ENCODE data around the gene ASTE1.

The ASTE1 gene

GRCh38 chr3:131038326-131038725, 11.7 kb upstream of the ASTE1 start:
- Histone ChIP-seq H3K9ac (ENCODE audit: low read depth, low read length) (no peak overlapping the region), H3K9me3 (ENCODE audit: control insufficient read depth, insufficient read depth, low read length) (no peaks in the 10 kb centered on the region), H3K27me3 (ENCODE audit: control insufficient read depth, insufficient read depth, low read length) (no peaks in the 10 kb centered on the region), H3K4me1 (ENCODE audit: control insufficient read depth, insufficient read depth, low read length) (no peaks in the 10 kb centered on the region), H3K36me3 (ENCODE audit: control insufficient read depth, insufficient read depth, low read length) (no peaks in the 10 kb centered on the region), H3K4me3 (ENCODE audit: low read depth, low read length) (no peak overlapping the region)

DNA sequence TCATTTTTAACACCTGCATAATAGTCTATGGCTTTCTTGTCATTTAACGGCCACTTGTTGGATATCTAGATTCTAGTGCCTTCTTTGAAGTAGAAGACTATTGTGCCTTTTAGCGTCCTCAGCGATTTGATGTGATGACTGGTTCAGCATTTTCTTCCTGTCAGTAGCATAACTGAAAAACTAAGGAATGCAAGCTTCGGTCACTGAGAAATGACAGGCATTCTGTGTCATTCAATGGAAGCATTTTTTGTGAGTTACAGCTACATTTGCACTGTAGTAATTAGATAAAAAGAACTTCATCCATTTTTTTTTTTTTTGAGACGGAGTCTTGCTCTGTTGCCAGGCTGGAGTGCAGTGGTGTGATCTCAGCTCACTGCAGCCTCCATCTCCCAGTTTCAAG, 10.4 kb upstream of the ASTE1 start:
- no peak overlapping the region for H3K9ac ChIP-seq (ENCODE audit: low read depth, low read length)
- H3K36me3 ChIP-seq (ENCODE audit: control insufficient read depth, insufficient read depth, low read length): no peaks in the 10 kb centered on the region
- no peaks in the 10 kb centered on the region for H3K27me3 ChIP-seq (ENCODE audit: control insufficient read depth, insufficient read depth, low read length)

GRCh38 chr3:131036200-131036816, 9.7 kb upstream of the ASTE1 start:
- Histone ChIP-seq H3K9ac (ENCODE audit: low read depth, low read length) (no peak overlapping the region), H3K36me3 (ENCODE audit: control insufficient read depth, insufficient read depth, low read length) (no peaks in the 10 kb centered on the region), H3K4me3 (ENCODE audit: low read depth, low read length) (no peak overlapping the region), H3K9me3 (ENCODE audit: control insufficient read depth, insufficient read depth, low read length) (no peaks in the 10 kb centered on the region), H3K4me1 (ENCODE audit: control insufficient read depth, insufficient read depth, low read length) (no peaks in the 10 kb centered on the region), H3K27me3 (ENCODE audit: control insufficient read depth, insufficient read depth, low read length) (no peaks in the 10 kb centered on the region)

More for the DNA sequence above, 10.4 kb upstream of the ASTE1 start:
- no peak overlapping the region for H3K4me3 ChIP-seq (ENCODE audit: low read depth, low read length)
- no peaks in the 10 kb centered on the region for H3K9me3 ChIP-seq (ENCODE audit: control insufficient read depth, insufficient read depth, low read length)
- no peaks in the 10 kb centered on the region for H3K4me1 ChIP-seq (ENCODE audit: control insufficient read depth, insufficient read depth, low read length)

- no peak overlapping the region for H3K4me3 ChIP-seq (ENCODE audit: low read depth, low read length)
- no peaks in the 10 kb centered on the region for H3K4me1 ChIP-seq (ENCODE audit: control insufficient read depth, insufficient read depth, low read length)
- H3K9me3 ChIP-seq (ENCODE audit: control insufficient read depth, insufficient read depth, low read length): no peaks in the 10 kb centered on the region
These were observed 7.0 kb upstream of the ASTE1 start for GRCh38 chr3:131033480-131034080.

GRCh38 chr3:131031660-131032059, 5.0 kb upstream of the ASTE1 start:
- Histone ChIP-seq H3K27me3 (ENCODE audit: control insufficient read depth, insufficient read depth, low read length) (no peaks in the 10 kb centered on the region), H3K4me1 (ENCODE audit: control insufficient read depth, insufficient read depth, low read length) (no peaks in the 10 kb centered on the region), H3K36me3 (ENCODE audit: control insufficient read depth, insufficient read depth, low read length) (no peaks in the 10 kb centered on the region), H3K9ac (ENCODE audit: low read depth, low read length) (no peak overlapping the region), H3K9me3 (ENCODE audit: control insufficient read depth, insufficient read depth, low read length) (no peaks in the 10 kb centered on the region), H3K4me3 (ENCODE audit: low read depth, low read length) (no peak overlapping the region)

More at GRCh38 chr3:131033480-131034080, 7.0 kb upstream of the ASTE1 start:
- H3K27me3 ChIP-seq (ENCODE audit: control insufficient read depth, insufficient read depth, low read length): no peaks in the 10 kb centered on the region
- no peak overlapping the region for H3K9ac ChIP-seq (ENCODE audit: low read depth, low read length)
- no peaks in the 10 kb centered on the region for H3K36me3 ChIP-seq (ENCODE audit: control insufficient read depth, insufficient read depth, low read length)

- no peaks in the 10 kb centered on the region for H3K36me3 ChIP-seq (ENCODE audit: control insufficient read depth, insufficient read depth, low read length)
- H3K4me1 ChIP-seq (ENCODE audit: control insufficient read depth, insufficient read depth, low read length): no peaks in the 10 kb centered on the region
- H3K4me3 ChIP-seq (ENCODE audit: low read depth, low read length): no peak overlapping the region
- no peaks in the 10 kb centered on the region for H3K9me3 ChIP-seq (ENCODE audit: control insufficient read depth, insufficient read depth, low read length)
- no peak overlapping the region for H3K9ac ChIP-seq (ENCODE audit: low read depth, low read length)
- no peaks in the 10 kb centered on the region for H3K27me3 ChIP-seq (ENCODE audit: control insufficient read depth, insufficient read depth, low read length)
These were observed 2.2 kb upstream of the ASTE1 start for GRCh38 chr3:131028844-131029243.

DNA sequence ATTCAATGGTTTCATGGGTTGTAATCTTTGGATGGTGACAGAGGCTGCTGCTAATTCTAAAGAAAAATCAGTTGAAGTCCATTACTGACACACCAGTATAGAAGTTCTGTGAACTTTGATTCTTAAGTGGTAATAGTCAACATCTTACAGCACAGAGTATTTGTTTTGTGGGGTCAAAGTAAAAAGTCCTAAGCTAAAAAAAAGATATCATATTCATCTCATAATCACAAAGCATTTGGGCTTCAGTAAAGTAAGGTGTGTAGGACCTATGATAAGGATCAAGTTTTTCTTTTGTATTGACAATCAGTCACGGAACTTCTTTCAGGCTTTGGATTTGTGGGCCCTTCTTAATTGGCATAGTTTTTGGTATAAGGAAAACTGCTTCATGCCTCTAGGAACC, 1.1 kb downstream of the ASTE1 start:
- no peaks in the 10 kb centered on the region for H3K4me1 ChIP-seq (ENCODE audit: control insufficient read depth, insufficient read depth, low read length)
- H3K4me3 ChIP-seq (ENCODE audit: low read depth, low read length): no peak overlapping the region
- H3K27me3 ChIP-seq (ENCODE audit: control insufficient read depth, insufficient read depth, low read length): no peaks in the 10 kb centered on the region
- no peaks in the 10 kb centered on the region for H3K36me3 ChIP-seq (ENCODE audit: control insufficient read depth, insufficient read depth, low read length)
- no peaks in the 10 kb centered on the region for H3K9me3 ChIP-seq (ENCODE audit: control insufficient read depth, insufficient read depth, low read length)
- no peak overlapping the region for H3K9ac ChIP-seq (ENCODE audit: low read depth, low read length)

DNA sequence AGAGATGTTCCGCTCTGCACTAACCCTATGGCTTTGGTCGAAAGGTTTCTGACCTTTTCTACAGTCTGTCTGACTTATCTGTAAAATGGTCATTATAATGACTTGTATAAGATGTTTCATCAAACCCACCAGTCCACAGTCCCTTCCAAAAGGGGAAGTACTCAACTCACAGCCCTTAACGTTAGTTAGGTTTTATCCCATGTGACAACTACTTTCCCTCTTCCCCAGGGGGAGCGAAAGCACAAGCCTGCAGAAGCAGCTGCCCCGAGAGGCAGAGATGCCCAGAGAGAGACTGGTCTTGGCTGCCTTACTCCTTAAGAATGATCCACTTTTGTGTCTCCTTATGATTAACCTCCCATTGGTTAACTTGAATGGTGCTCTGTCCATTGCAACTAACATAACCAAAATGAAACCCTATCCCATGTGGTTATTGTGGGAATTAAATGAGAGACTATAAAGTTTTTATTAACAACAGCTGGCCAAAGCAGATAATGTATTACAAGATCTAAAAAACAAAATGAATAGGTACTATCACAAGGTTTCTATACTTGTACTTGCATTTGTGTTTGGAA, 6.4 kb downstream of the ASTE1 start:
- no peak overlapping the region for H3K9ac ChIP-seq (ENCODE audit: low read depth, low read length)
- no peaks in the 10 kb centered on the region for H3K4me1 ChIP-seq (ENCODE audit: control insufficient read depth, insufficient read depth, low read length)
- H3K36me3 ChIP-seq (ENCODE audit: control insufficient read depth, insufficient read depth, low read length): no peaks in the 10 kb centered on the region
- H3K4me3 ChIP-seq (ENCODE audit: low read depth, low read length): no peak overlapping the region
- H3K27me3 ChIP-seq (ENCODE audit: control insufficient read depth, insufficient read depth, low read length): no peaks in the 10 kb centered on the region
- no peaks in the 10 kb centered on the region for H3K9me3 ChIP-seq (ENCODE audit: control insufficient read depth, insufficient read depth, low read length)

GRCh38 chr3:131018970-131019369, 7.7 kb downstream of the ASTE1 start:
- Histone ChIP-seq H3K9ac (ENCODE audit: low read depth, low read length) (no peak overlapping the region), H3K4me1 (ENCODE audit: control insufficient read depth, insufficient read depth, low read length) (no peaks in the 10 kb centered on the region), H3K27me3 (ENCODE audit: control insufficient read depth, insufficient read depth, low read length) (no peaks in the 10 kb centered on the region), H3K9me3 (ENCODE audit: control insufficient read depth, insufficient read depth, low read length) (no peaks in the 10 kb centered on the region), H3K36me3 (ENCODE audit: control insufficient read depth, insufficient read depth, low read length) (no peaks in the 10 kb centered on the region), H3K4me3 (ENCODE audit: low read depth, low read length) (no peak overlapping the region)

- Histone ChIP-seq H3K9me3 (ENCODE audit: control insufficient read depth, insufficient read depth, low read length) (no peaks in the 10 kb centered on the region), H3K36me3 (ENCODE audit: control insufficient read depth, insufficient read depth, low read length) (no peaks in the 10 kb centered on the region), H3K4me1 (ENCODE audit: control insufficient read depth, insufficient read depth, low read length) (no peaks in the 10 kb centered on the region), H3K27me3 (ENCODE audit: control insufficient read depth, insufficient read depth, low read length) (no peaks in the 10 kb centered on the region), H3K4me3 (ENCODE audit: low read depth, low read length) (no peak overlapping the region), H3K9ac (ENCODE audit: low read depth, low read length) (no peak overlapping the region)
These were observed 16.9 kb downstream of the ASTE1 start for GRCh38 chr3:131009698-131010097.

GRCh38 chr3:131008326-131008725, 18.3 kb downstream of the ASTE1 start:
- Histone ChIP-seq H3K4me1 (ENCODE audit: control insufficient read depth, insufficient read depth, low read length) (no peaks in the 10 kb centered on the region), H3K4me3 (ENCODE audit: low read depth, low read length) (no peak overlapping the region), H3K9ac (ENCODE audit: low read depth, low read length) (no peak overlapping the region), H3K9me3 (ENCODE audit: control insufficient read depth, insufficient read depth, low read length) (no peaks in the 10 kb centered on the region), H3K27me3 (ENCODE audit: control insufficient read depth, insufficient read depth, low read length) (no peaks in the 10 kb centered on the region), H3K36me3 (ENCODE audit: control insufficient read depth, insufficient read depth, low read length) (no peaks in the 10 kb centered on the region)

DNA sequence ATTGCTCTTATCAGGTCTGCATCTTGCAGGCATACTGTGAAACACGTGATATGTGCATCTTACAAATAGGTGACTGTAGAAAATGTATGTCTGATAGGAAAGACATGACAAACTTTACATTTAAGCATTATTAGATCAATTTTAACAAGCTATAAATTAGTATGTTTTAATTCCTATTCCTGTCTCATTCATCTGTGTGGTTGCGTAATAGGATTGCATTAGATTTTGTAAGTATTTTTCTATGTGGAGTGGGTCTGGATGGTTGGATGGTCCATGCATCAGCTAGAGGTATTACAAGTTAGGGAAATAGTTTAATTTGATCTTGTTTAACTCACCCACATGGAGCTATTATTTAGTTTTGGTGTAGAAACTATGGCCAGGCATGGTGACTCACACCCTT, 18.8 kb downstream of the ASTE1 start:
- no peaks in the 10 kb centered on the region for H3K4me1 ChIP-seq (ENCODE audit: control insufficient read depth, insufficient read depth, low read length)
- H3K36me3 ChIP-seq (ENCODE audit: control insufficient read depth, insufficient read depth, low read length): no peaks in the 10 kb centered on the region
- no peak overlapping the region for H3K4me3 ChIP-seq (ENCODE audit: low read depth, low read length)
- no peaks in the 10 kb centered on the region for H3K27me3 ChIP-seq (ENCODE audit: control insufficient read depth, insufficient read depth, low read length)
- no peak overlapping the region for H3K9ac ChIP-seq (ENCODE audit: low read depth, low read length)
- no peaks in the 10 kb centered on the region for H3K9me3 ChIP-seq (ENCODE audit: control insufficient read depth, insufficient read depth, low read length)
